Measurements from ENCODE around the gene CUL9.

GRCh38 chr6:43180985-43181384, 1.0 kb upstream of the CUL9 start:
- TF ChIP-seq, protein P1, sequence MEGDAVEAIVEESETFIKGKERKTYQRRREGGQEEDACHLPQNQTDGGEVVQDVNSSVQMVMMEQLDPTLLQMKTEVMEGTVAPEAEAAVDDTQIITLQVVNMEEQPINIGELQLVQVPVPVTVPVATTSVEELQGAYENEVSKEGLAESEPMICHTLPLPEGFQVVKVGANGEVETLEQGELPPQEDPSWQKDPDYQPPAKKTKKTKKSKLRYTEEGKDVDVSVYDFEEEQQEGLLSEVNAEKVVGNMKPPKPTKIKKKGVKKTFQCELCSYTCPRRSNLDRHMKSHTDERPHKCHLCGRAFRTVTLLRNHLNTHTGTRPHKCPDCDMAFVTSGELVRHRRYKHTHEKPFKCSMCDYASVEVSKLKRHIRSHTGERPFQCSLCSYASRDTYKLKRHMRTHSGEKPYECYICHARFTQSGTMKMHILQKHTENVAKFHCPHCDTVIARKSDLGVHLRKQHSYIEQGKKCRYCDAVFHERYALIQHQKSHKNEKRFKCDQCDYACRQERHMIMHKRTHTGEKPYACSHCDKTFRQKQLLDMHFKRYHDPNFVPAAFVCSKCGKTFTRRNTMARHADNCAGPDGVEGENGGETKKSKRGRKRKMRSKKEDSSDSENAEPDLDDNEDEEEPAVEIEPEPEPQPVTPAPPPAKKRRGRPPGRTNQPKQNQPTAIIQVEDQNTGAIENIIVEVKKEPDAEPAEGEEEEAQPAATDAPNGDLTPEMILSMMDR (IDR thresholded peaks at IDR 0.05; ENCODE audit: low read length), result no peak
- no peak for TF ChIP-seq EZH2 (IDR thresholded peaks at IDR 0.05; ENCODE audit: borderline replicate concordance, low read length)
